ENCODE results near the gene GDF15. TPM values are rescaled to one million over a fixed set of nuclear protein-coding genes. Genes with fewer than 3 reads are reported as not detected.
"Not testable (repeated sequence)": the region's sequence is repeated elsewhere in the genome, so short reads cannot be mapped to it uniquely, and the experiment has no call there.

GDF15 gene
- total RNA-seq, 1 experiment from 2014 or later, result 1.4 TPM

DNA sequence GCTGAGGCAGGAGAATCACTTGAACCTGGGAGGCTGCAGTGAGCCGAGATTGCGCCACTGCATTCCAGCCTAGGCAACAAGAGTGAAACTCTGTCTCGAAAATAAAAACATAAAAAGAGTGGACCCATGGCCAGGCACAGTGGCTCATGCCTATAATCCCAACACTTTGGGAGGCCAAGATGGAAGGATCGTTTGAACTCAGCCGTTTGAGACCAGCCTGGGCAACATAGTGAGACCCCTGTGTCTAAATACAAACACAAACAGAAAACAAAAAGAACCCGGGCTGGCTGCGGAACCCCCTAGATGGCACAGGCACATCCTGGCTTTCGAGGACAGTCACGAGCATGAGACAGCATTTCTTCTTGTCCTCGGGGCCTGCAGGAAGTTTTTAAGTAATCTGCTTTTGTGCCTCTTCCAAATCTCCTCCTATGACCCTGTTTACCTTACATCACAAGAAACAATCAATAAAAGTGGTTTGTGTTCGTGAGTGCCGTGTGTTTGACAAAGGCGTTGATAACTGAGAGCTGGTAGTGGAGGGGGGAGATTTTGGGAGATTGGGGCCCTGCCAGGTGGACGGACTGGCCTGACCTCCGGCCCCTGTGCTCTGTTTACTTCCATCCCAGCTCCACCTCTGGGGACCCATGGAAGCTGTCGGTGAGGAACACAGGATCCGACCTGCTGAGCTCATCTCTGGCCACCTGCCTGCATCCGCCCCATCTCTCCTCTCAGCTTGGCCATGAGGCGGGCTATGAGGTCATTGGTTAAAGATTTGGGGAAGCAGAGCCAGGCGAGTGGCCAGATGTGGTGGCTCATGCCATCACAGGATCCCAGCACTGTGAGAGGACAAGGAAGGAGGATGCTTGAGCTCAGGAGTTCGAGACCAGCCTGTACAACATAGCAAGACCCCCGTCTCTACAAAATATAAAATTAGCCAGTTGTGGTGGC lies 5.9 kb upstream of the GDF15 start:
- H3K4me3 ChIP-seq (ENCODE audit: insufficient read depth, low read depth, low read length), result no peak overlapping the region
- no peaks in the 10 kb centered on the region for H3K27me3 ChIP-seq (ENCODE audit: control insufficient read depth, insufficient read depth, low read length)
- H3K36me3 ChIP-seq (replicated peaks; ENCODE audit: control insufficient read depth, insufficient read depth, low read length), result no peaks in the 10 kb centered on the region
- peak; percentile 67 for DNase-seq

DNA sequence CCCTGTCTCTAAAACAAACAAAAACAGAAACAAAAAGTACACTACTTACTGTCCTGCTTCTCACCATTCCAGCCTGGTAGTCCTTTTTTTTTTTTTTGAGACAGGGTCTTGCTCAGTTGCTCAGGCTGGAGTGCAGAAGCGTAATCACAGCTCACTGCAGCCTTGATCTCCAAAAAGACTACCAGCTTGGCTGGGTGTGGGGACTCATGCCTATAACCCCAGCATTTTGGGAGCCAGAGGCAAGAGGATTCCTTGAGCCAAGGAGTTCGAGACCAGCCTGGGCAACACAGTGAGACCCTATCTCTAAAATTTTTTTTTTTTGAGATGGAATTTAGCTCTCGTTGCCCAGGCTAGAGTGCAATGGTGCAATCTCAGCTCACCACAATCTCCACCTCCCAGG lies 5.1 kb upstream of the GDF15 start:
- Histone ChIP-seq H3K27me3 (ENCODE audit: control insufficient read depth, insufficient read depth, low read length) (no peaks in the 10 kb centered on the region), H3K36me3 (replicated peaks; ENCODE audit: control insufficient read depth, insufficient read depth, low read length) (no peaks in the 10 kb centered on the region), H3K4me3 (ENCODE audit: insufficient read depth, low read depth, low read length) (no peak overlapping the region)
- no peak for DNase-seq

DNA sequence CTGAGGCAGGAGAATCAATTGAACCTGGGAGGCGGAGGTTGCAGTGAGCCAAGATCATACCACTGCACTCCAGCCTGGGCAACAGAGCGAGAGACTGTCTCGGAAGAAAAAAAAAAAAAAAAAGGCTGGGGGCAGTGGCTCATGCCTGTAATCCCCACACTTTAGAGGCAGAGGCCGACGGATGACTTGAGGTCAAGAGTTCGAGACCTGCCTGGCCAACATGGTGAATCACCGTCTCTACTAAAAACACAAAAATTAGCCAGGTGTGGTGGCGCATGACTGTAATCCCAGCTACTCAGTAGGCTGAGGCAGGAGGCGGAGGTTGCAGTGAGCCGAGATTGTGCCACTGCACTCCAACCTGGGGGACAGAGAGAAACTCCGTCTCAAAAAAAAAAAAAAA lies 2.3 kb upstream of the GDF15 start:
- not testable (repeated sequence) for H3K27me3 ChIP-seq (ENCODE audit: control insufficient read depth, insufficient read depth, low read length); DNase-seq

DNA sequence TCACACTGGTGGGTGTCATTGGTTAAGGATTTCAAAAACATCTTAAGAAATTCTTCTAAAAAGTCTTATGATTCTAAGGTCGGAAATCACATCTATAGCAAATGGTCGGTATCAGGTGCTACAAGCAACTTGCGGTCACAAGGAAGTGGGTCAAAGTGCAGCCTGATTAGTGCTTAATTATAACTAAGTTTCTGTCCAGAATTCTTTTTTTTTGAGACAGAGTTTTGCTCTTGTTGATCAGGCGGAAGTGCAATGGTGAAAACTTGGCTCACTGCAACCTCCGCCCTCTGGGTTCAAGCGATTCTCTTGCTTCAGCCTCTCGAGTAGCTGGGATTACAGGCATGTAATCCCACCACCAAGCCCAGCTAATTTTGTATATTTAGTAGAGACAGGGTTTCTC lies 1.2 kb upstream of the GDF15 start:
- no peak for DNase-seq
- Histone ChIP-seq H3K4me3 (ENCODE audit: insufficient read depth, low read depth, low read length) (no peak overlapping the region), H3K27me3 (ENCODE audit: control insufficient read depth, insufficient read depth, low read length) (peaks cover 6% of the 10 kb centered on the region; the same call in 1 of the 2 replicates), H3K36me3 (replicated peaks; ENCODE audit: control insufficient read depth, insufficient read depth, low read length) (no peaks in the 10 kb centered on the region)

More for the DNA sequence above, 2.3 kb upstream of the GDF15 start:
- H3K36me3 ChIP-seq (replicated peaks; ENCODE audit: control insufficient read depth, insufficient read depth, low read length); H3K4me3 ChIP-seq (ENCODE audit: insufficient read depth, low read depth, low read length): not testable (repeated sequence)

DNA sequence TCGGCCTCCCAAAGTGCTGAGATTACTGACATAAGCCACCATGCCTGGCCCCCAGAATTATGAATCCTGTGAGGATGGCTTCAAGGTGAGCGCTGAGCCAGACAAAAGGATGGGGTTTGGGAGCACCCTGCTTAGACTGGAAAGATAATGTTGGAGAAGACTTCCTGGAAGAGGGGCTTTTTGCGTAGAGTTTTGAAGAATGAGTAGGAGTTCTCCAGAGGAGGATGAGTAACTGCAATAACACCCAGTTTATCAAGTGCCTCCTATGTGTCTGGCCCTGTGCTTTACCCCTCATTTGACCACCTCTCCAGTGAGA lies 641 bp upstream of the GDF15 start:
- Histone ChIP-seq H3K36me3 (replicated peaks; ENCODE audit: control insufficient read depth, insufficient read depth, low read length) (no peaks in the 10 kb centered on the region), H3K4me3 (ENCODE audit: insufficient read depth, low read depth, low read length) (no peak overlapping the region), H3K27me3 (ENCODE audit: control insufficient read depth, insufficient read depth, low read length) (peaks cover 6% of the 10 kb centered on the region; the same call in 1 of the 2 replicates)
- DNase-seq, result no peak

DNA sequence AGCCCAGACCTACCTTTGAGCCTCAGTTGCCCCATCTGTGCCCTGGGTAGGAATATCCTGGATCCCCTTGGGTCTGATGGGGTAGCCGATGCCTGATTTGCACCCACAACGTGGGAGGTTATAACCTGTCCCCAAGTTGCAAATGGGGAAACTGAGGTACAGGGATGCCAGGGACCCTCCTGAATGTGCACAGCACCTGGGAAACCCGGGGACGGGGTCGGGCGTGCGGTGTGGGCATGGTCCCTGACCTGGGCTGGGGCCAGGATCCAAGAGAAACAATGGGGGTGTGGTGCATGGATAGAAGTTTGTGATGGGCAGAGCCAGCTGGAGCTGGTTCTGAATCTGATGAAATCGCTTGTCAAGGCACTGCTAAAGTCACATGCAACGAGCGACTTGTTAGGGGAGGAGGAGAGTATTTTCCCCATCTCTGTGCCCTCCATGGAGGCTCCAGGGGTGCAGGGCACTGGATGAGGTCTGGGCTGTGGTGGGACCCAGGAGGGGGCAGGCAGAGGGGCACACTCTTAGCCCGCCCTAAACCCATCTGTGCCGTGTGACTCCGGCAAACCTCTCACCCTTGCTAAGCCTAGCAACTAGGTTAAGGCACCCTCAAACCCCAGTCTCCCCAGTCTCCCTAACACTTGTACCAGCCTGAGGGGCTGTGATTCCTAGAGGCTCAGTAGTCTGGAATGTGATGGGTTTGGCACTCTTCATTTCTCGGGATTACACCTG lies 749 bp downstream of the GDF15 start:
- Histone ChIP-seq H3K27me3 (ENCODE audit: control insufficient read depth, insufficient read depth, low read length) (peaks cover 6% of the 10 kb centered on the region; the same call in 1 of the 2 replicates), H3K4me3 (ENCODE audit: insufficient read depth, low read depth, low read length) (peak overlapping the region; percentile 32; the same call in 1 of the 2 replicates), H3K36me3 (replicated peaks; ENCODE audit: control insufficient read depth, insufficient read depth, low read length) (no peaks in the 10 kb centered on the region)
- DNase-seq, result peak; percentile 66

DNA sequence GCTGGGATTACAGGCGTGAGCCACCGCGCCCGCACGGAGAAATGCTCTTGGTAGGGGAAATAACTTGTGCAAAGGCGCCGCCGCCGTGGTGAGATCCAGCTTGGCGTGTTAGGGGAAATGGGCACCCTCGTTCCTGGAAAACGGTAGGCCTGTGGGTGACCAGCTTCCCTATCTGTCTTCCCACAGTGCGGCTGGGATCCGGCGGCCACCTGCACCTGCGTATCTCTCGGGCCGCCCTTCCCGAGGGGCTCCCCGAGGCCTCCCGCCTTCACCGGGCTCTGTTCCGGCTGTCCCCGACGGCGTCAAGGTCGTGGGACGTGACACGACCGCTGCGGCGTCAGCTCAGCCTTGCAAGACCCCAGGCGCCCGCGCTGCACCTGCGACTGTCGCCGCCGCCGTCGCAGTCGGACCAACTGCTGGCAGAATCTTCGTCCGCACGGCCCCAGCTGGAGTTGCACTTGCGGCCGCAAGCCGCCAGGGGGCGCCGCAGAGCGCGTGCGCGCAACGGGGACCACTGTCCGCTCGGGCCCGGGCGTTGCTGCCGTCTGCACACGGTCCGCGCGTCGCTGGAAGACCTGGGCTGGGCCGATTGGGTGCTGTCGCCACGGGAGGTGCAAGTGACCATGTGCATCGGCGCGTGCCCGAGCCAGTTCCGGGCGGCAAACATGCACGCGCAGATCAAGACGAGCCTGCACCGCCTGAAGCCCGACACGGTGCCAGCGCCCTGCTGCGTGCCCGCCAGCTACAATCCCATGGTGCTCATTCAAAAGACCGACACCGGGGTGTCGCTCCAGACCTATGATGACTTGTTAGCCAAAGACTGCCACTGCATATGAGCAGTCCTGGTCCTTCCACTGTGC lies 2.4 kb downstream of the GDF15 start:
- Histone ChIP-seq H3K36me3 (replicated peaks; ENCODE audit: control insufficient read depth, insufficient read depth, low read length) (no peaks in the 10 kb centered on the region), H3K27me3 (ENCODE audit: control insufficient read depth, insufficient read depth, low read length) (peaks cover 6% of the 10 kb centered on the region; the same call in 1 of the 2 replicates), H3K4me3 (ENCODE audit: insufficient read depth, low read depth, low read length) (peak overlapping the region; percentile 38)
- peak; percentile 98 for DNase-seq

DNA sequence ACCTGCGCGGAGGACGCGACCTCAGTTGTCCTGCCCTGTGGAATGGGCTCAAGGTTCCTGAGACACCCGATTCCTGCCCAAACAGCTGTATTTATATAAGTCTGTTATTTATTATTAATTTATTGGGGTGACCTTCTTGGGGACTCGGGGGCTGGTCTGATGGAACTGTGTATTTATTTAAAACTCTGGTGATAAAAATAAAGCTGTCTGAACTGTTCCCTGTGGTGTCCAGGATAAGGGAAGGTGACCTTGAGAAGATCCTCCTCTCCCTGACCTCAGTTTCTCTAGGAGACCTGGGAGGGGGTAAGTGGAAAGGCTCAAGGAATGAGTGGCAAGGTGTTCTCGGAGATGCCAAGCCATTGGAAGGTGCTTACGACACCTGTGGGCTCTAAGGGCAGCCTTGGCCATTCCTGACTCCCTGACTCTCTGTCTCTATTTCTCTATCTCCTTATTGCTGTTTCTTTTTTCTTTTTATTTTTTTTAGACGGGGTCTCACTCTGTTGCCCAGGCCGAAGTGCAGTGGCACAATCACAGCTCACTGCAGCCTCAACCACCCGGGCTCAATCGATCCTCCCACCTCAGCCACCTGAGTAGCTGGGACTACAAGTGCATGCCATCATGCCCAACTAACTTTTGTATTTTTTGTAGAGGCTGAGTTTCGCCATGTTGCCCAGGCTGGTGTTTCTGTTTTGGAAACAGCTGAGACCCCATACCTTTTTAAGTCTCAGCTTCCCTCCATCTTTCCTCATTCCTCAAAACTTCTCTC lies 3.2 kb downstream of the GDF15 start:
- no peaks in the 10 kb centered on the region for H3K36me3 ChIP-seq (replicated peaks; ENCODE audit: control insufficient read depth, insufficient read depth, low read length)
- no peak for DNase-seq
- peaks cover 6% of the 10 kb centered on the region; the same call in 1 of the 2 replicates for H3K27me3 ChIP-seq (ENCODE audit: control insufficient read depth, insufficient read depth, low read length)
- H3K4me3 ChIP-seq (ENCODE audit: insufficient read depth, low read depth, low read length), result no peak overlapping the region

DNA sequence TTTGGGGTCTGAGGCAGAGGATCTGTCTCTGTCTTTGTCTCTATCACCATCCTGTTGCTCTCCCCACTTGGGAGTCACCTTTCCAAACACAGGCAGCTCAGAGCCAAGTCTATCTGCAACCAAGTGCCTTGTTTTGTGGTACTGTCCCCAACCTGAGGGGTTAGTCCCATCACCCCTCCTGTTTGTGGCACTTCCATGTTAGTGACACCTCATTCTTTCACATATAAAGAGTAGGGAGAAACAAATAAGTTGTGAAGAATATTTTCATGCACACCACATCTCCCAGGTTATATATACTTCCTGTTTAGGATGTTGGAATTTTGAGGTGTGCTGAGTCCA lies 3.7 kb downstream of the GDF15 start:
- Histone ChIP-seq H3K36me3 (replicated peaks; ENCODE audit: control insufficient read depth, insufficient read depth, low read length) (no peaks in the 10 kb centered on the region), H3K27me3 (ENCODE audit: control insufficient read depth, insufficient read depth, low read length) (peaks cover 6% of the 10 kb centered on the region; the same call in 1 of the 2 replicates), H3K4me3 (ENCODE audit: insufficient read depth, low read depth, low read length) (no peak overlapping the region)
- DNase-seq, result no peak

DNA sequence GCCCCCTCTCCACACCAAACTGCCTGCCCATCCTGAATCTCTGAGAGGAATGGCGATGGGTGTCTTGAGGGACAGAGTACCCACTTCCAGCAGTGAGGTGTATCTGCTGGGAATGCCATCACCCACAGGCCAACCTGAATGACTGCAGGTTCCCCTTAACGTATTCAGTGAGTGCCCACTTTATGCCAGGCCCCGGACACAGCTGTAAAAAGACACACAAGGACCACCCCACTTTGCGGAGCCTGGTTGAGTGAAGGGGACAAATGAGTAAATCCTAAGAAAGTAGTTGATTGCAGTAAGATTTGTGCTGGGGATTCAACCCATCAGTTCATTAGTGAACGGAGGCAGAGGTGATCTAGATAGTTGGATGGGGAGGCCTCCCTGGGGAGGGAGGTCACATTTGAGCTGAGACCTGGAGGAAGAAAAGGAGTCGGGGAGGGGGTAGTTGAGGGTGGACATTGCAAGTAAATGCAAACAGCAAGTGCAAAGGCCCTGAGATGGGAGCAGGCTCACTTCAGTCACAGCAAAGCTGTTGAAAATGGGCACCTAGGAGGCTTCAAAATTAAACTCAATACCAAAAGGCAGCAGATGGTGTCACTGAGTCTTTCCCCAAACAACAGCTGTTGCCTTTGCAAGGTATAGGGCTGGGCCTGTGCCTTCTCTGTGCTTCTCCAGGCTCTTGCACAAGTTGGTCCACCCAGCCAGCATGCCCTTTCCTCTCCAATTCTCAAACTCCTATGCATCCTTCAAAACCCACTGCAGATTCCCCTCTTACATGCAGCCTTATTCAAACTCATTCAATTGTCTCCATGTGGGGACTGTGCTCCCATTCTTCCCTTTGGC lies 4.3 kb downstream of the GDF15 start:
- no peak overlapping the region for H3K4me3 ChIP-seq (ENCODE audit: insufficient read depth, low read depth, low read length)
- DNase-seq, result peak; percentile 23
- H3K36me3 ChIP-seq (replicated peaks; ENCODE audit: control insufficient read depth, insufficient read depth, low read length), result no peaks in the 10 kb centered on the region
- H3K27me3 ChIP-seq (ENCODE audit: control insufficient read depth, insufficient read depth, low read length), result peaks cover 6% of the 10 kb centered on the region; the same call in 1 of the 2 replicates

DNA sequence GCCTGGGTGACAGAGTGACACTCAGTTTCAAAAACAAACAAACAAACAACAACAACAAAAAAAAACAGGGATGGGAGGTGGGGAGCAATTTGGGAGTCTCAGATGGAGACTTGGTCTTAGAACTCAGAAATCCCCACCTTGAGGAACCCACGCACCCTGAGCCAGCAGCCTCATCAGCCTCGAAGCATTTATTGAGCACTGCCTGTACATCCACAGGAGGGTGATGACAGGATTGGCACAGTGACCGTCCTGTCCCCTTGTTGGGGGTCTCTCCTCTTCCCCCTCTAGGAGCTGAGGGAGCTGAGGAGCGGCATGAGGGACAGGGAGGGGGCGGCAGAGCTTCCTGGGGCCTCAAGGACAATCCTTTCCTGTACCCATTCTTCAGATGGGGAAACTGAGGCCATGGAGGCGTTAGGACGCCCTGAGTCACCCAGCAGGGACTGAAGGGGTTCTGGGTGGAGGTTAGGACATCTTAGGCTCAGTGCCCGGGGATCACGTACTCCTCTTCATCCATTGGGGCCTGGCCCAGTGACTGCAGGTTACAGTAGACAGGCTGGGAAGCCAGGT lies 5.6 kb downstream of the GDF15 start:
- Histone ChIP-seq H3K36me3 (replicated peaks; ENCODE audit: control insufficient read depth, insufficient read depth, low read length) (no peaks in the 10 kb centered on the region), H3K4me3 (ENCODE audit: insufficient read depth, low read depth, low read length) (no peak overlapping the region), H3K27me3 (ENCODE audit: control insufficient read depth, insufficient read depth, low read length) (peaks cover 6% of the 10 kb centered on the region; the same call in 1 of the 2 replicates)
- peak; percentile 19 for DNase-seq

DNA sequence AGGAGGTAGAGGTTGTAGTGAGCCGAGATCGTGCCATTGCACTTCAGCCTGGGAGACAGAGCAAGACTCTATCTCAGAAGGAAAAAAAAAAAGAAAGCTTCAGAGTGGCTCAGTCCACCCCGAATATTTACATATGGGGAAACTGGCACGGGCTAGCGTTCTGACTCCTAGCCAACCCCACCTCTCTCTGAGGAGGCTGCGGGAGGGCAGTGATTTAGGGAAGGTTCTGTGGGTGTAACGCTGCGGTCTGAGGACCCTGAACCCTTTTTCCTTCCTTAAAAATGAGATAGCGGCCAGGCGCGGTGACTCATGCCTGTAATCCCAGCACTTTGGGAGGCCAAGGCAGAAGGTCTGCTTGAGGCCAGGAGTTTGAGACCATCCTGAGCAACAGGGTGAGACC lies 6.5 kb downstream of the GDF15 start:
- no peak for DNase-seq
- Histone ChIP-seq H3K36me3 (replicated peaks; ENCODE audit: control insufficient read depth, insufficient read depth, low read length) (no peaks in the 10 kb centered on the region), H3K4me3 (ENCODE audit: insufficient read depth, low read depth, low read length) (no peak overlapping the region)

DNA sequence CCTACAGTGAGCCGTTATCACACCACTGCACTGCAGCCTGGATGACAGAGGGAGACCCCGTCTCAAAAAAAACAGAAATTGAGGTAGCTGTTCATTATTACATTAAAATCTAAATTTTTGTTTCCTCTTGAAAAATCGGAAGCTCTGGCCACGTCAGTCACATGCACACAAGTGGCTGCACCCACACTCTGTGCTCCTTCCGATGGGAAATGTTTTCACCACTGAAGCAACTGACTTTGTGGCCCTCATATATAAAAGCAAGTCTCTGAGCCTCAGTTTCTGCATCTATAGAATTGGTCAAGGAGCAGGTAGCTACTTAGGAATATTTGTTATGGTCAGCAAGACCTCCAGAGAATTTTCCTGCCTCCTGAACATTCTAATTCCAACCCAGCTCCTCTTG lies 7.0 kb downstream of the GDF15 start:
- no peak for DNase-seq
- Histone ChIP-seq H3K27me3 (ENCODE audit: control insufficient read depth, insufficient read depth, low read length) (peaks cover 4% of the 10 kb centered on the region; the same call in 1 of the 2 replicates), H3K36me3 (replicated peaks; ENCODE audit: control insufficient read depth, insufficient read depth, low read length) (no peaks in the 10 kb centered on the region)

More for the DNA sequence above, 6.5 kb downstream of the GDF15 start:
- peaks cover 6% of the 10 kb centered on the region; the same call in 1 of the 2 replicates for H3K27me3 ChIP-seq (ENCODE audit: control insufficient read depth, insufficient read depth, low read length)

More for the DNA sequence above, 7.0 kb downstream of the GDF15 start:
- H3K4me3 ChIP-seq (ENCODE audit: insufficient read depth, low read depth, low read length), result no peak overlapping the region

Measured in H7 (cell line).